SK-N-SH treated with all-trans-retinoic acid at 6 μM for 48 hours (cell line): Measurements from ENCODE around the gene SFXN1.
"Not testable (repeated sequence)": the region's sequence is repeated elsewhere in the genome, so short reads cannot be mapped to it uniquely, and the experiment has no call there.

Experiments
- ATAC-seq: fragments of 200-7000 bp; cut with Tn5 transposase; 3 replicates; pipeline ENCODE4 v1.9.1; 2020; ENCODE audit warnings: mild to moderate bottlenecking, moderate library complexity
- ARNTL ChIP-seq: fragments of 450-650 bp; formaldehyde crosslinking; IDR thresholded peaks from 2 replicates; pipeline ENCODE4 v1.5.0; 2020; ENCODE audit warnings: low read depth, mild to moderate bottlenecking, moderate library complexity, borderline replicate concordance
- GLIS3 ChIP-seq: fragments of 250-450 bp; sonication (Bioruptor Pico); IDR thresholded peaks from 2 replicates; pipeline ENCODE4 v1.5.0; 2020; ENCODE audit warnings: mild to moderate bottlenecking, moderate library complexity
- ISL1 ChIP-seq: fragments of 250-450 bp; sonication (Bioruptor Pico); IDR thresholded peaks from 2 replicates; pipeline ENCODE4 v2.1.2; 2022; ENCODE audit warnings: mild to moderate bottlenecking, moderate library complexity
- OSR1 ChIP-seq: fragments of 250-450 bp; sonication (Bioruptor Pico); IDR thresholded peaks from 2 replicates; pipeline ENCODE4 v1.8.0; 2022; ENCODE audit warnings: moderate library complexity, mild to moderate bottlenecking, inconsistent platforms
- PATZ1 ChIP-seq: fragments of 250-450 bp; sonication (Bioruptor Pico); IDR thresholded peaks from 2 replicates; pipeline ENCODE4 v1.8.0; 2020; ENCODE audit warnings: mild to moderate bottlenecking, moderate library complexity, borderline replicate concordance
- POU6F1 ChIP-seq: fragments of 250-450 bp; sonication (Bioruptor Pico); IDR thresholded peaks from 2 replicates; pipeline ENCODE4 v1.8.0; 2021; ENCODE audit warnings: low read depth, mild to moderate bottlenecking, moderate library complexity, borderline replicate concordance
- PPARA ChIP-seq: fragments of 250-450 bp; sonication (Bioruptor Pico); IDR thresholded peaks from 2 replicates; pipeline ENCODE4 v1.5.0; 2020; ENCODE audit warnings: mild to moderate bottlenecking, borderline replicate concordance
- TCF4 ChIP-seq: fragments of 250-450 bp; sonication (Bioruptor Pico); IDR thresholded peaks from 2 replicates; pipeline ENCODE4 v1.8.0; 2021; ENCODE audit warnings: mild to moderate bottlenecking, moderate library complexity, borderline replicate concordance
- TOX ChIP-seq: fragments of 250-450 bp; sonication (Bioruptor Pico); IDR thresholded peaks from 2 replicates; pipeline ENCODE4 v1.8.0; 2021; ENCODE audit warnings: mild to moderate bottlenecking, moderate library complexity, borderline replicate concordance
- ZC3H10 ChIP-seq: fragments of 250-450 bp; sonication (Bioruptor Pico); IDR thresholded peaks from 2 replicates; pipeline ENCODE4 v1.5.1; 2021; ENCODE audit warnings: mild to moderate bottlenecking, moderate library complexity
- ZFP3 ChIP-seq: fragments of 250-450 bp; sonication (Bioruptor Pico); IDR thresholded peaks from 2 replicates; pipeline ENCODE4 v1.5.0; 2020; ENCODE audit warnings: mild to moderate bottlenecking, moderate library complexity
- ZNF70 ChIP-seq: fragments of 450-650 bp; formaldehyde crosslinking; IDR thresholded peaks from 2 replicates; pipeline ENCODE4 v1.5.0; 2020; ENCODE audit warnings: mild to moderate bottlenecking, moderate library complexity
- ZNF8 ChIP-seq: fragments of 450-650 bp; formaldehyde crosslinking; IDR thresholded peaks from 2 replicates; pipeline ENCODE4 v1.5.0; 2020; ENCODE audit warnings: mild to moderate bottlenecking, moderate library complexity
- TF ChIP-seq, protein P1 (sequence below): fragments of 250-450 bp; sonication (Bioruptor Pico); IDR thresholded peaks from 2 replicates; pipeline ENCODE4 v1.5.0; 2020; ENCODE audit warnings: mild to moderate bottlenecking, moderate library complexity
- TF ChIP-seq, protein P2 (sequence below): fragments of 250-450 bp; sonication (Bioruptor Pico); IDR thresholded peaks from 2 replicates; pipeline ENCODE4 v1.5.1; 2020; ENCODE audit warnings: low read depth, mild to moderate bottlenecking, moderate library complexity

The SFXN1 gene

GRCh38 chr5:175493726-175494125, 15.4 kb downstream of the SFXN1 start:
- TF ChIP-seq ZC3H10 (CRISPR knock-in tag), result no peak
- TF ChIP-seq TCF4, result no peak
- no peak for TF ChIP-seq POU6F1 (CRISPR knock-in tag)
- no peak for TF ChIP-seq PATZ1 (CRISPR knock-in tag)
- TF ChIP-seq TOX (CRISPR knock-in tag), result no peak
- no peak for ATAC-seq

- no peak; the same call in 2 of the 3 replicates for ATAC-seq
- no peak for TF ChIP-seq PPARA (CRISPR knock-in tag)
- TF ChIP-seq ISL1, result peak; percentile 55
- TF ChIP-seq ZNF70 (CRISPR knock-in tag), result no peak
- TF ChIP-seq, protein P1, sequence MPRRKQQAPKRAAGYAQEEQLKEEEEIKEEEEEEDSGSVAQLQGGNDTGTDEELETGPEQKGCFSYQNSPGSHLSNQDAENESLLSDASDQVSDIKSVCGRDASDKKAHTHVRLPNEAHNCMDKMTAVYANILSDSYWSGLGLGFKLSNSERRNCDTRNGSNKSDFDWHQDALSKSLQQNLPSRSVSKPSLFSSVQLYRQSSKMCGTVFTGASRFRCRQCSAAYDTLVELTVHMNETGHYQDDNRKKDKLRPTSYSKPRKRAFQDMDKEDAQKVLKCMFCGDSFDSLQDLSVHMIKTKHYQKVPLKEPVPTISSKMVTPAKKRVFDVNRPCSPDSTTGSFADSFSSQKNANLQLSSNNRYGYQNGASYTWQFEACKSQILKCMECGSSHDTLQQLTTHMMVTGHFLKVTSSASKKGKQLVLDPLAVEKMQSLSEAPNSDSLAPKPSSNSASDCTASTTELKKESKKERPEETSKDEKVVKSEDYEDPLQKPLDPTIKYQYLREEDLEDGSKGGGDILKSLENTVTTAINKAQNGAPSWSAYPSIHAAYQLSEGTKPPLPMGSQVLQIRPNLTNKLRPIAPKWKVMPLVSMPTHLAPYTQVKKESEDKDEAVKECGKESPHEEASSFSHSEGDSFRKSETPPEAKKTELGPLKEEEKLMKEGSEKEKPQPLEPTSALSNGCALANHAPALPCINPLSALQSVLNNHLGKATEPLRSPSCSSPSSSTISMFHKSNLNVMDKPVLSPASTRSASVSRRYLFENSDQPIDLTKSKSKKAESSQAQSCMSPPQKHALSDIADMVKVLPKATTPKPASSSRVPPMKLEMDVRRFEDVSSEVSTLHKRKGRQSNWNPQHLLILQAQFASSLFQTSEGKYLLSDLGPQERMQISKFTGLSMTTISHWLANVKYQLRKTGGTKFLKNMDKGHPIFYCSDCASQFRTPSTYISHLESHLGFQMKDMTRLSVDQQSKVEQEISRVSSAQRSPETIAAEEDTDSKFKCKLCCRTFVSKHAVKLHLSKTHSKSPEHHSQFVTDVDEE (CRISPR knock-in tag), result no peak
- TF ChIP-seq PATZ1 (CRISPR knock-in tag), result no peak
Measured at GRCh38 chr5:175494264-175495183, 16.2 kb downstream of the SFXN1 start.

DNA sequence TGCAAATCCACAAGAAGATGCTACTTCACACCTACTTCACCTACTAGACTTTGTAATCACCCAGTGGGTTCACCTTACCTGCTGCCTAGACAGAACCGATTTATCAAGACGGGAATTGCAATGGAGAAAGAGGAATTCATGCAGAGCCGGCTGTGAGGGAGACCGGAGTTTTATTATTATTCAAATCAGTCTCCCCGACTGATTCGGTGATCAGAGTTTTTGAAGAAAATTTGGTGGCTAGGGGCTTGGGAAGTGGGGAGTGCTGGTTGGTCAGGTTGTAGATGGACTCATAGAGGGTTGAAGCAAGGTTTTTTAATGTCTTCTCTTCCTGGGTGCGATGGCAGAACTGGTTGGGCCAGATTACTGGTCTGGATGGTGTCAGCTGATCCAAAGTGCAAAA, 23.4 kb downstream of the SFXN1 start:
- ATAC-seq, result no peak
- TF ChIP-seq OSR1 (CRISPR knock-in tag), result no peak
- no peak for TF ChIP-seq ZNF70 (CRISPR knock-in tag)
- no peak for TF ChIP-seq ARNTL
- TF ChIP-seq ZNF8 (CRISPR knock-in tag), result no peak
- no peak for TF ChIP-seq GLIS3 (CRISPR knock-in tag)
- no peak for TF ChIP-seq PATZ1 (CRISPR knock-in tag)
- TF ChIP-seq ZFP3 (CRISPR knock-in tag), result no peak
- TF ChIP-seq, protein P2, sequence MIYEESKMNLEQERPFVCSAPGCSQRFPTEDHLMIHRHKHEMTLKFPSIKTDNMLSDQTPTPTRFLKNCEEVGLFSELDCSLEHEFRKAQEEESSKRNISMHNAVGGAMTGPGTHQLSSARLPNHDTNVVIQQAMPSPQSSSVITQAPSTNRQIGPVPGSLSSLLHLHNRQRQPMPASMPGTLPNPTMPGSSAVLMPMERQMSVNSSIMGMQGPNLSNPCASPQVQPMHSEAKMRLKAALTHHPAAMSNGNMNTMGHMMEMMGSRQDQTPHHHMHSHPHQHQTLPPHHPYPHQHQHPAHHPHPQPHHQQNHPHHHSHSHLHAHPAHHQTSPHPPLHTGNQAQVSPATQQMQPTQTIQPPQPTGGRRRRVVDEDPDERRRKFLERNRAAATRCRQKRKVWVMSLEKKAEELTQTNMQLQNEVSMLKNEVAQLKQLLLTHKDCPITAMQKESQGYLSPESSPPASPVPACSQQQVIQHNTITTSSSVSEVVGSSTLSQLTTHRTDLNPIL (CRISPR knock-in tag), result no peak
- no peak for TF ChIP-seq ISL1
- TF ChIP-seq TOX (CRISPR knock-in tag), result no peak

DNA sequence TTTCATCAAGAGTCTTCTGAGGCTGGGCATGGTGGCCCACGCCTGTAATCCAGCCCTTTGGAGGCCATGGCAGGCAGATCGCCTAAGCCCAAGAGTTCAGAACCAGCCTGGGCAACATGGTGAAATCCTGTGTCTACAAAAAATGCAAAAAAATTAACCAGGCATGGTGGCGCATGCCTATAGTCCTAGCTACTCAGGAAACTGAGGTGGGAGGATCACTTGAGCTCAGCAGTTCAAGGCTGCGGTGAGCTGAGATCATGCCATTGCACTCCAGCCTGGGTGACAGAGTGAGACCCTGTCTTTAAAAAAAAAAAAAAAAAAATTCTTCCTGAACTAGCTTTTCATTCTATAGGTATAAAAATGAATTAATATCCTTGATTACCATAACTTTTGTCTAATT, 29.3 kb downstream of the SFXN1 start:
- not testable (repeated sequence) for ATAC-seq
